HCT116 (cell line): Measurements from ENCODE around the gene CCND2. TPM values are rescaled to one million over a fixed set of nuclear protein-coding genes. Genes with fewer than 3 reads are reported as not detected.

Source experiments
- ATAC-seq: fragments of 200-7000 bp; cut with Tn5 transposase; 2 replicates; pipeline ENCODE4 v1.9.1; 2020; ENCODE audit warnings: mild to moderate bottlenecking, moderate library complexity
- BruUV-seq: library from RNA; stranded (reverse); fragments of 400-500 nt; replicated peaks from 2 replicates; lab custom pipeline; 2021; lab: Mats Ljungman, UMichigan
- CTCF ChIA-PET: fragments of 300-600 bp; sonication (Branson Sonifier 250); formaldehyde crosslinking; loops from one replicate; lab custom pipeline; 2021; ENCODE audit warnings: antibody characterized with exemption; lab: Charles Lee
- POLR2A ChIA-PET: fragments of 300-600, 350-600 bp; sonication (Branson Sonifier 250); formaldehyde crosslinking; loops from one replicate; lab custom pipeline; 2021; ENCODE audit warnings: antibody characterized with exemption; lab: Charles Lee
- RAD21 ChIA-PET, 2 experiments: fragments of 300-600 bp; sonication (Branson Sonifier 250); formaldehyde crosslinking; loops; one replicate each; lab custom pipeline; 2023; ENCODE audit warnings: low total read pairs in 2 of 2; ENCODE audit not compliant: uncharacterized antibody in 2 of 2, unreplicated experiment in 2 of 2, low non-redundant PET in 1 of 2; lab: Charles Lee
- DNase-seq: peaks from one replicate; pipeline ENCODE4 v3.0.0-alpha.2; 2010; ENCODE audit warnings: low read depth, low spot score
- H2AFZ ChIP-seq: fragments of 200-600 bp; shearing (Covaris generic), sonication (generic); 2 replicates; pipeline ENCODE4 v1.6.1; 2017; ENCODE audit warnings: low read depth, mixed run types, mixed read lengths, antibody characterized with exemption, low read length; ENCODE audit not compliant: poor library complexity, severe bottlenecking
- H3K27ac ChIP-seq: 2 replicates; pipeline ENCODE4 v1.5.1; 2012; ENCODE audit warnings: low read depth, low read length
- H3K27me3 ChIP-seq: fragments of 200-600 bp; sonication (generic); 2 replicates; pipeline ENCODE4 v1.6.1; 2016; ENCODE audit warnings: mixed run types, low read length, mixed read lengths; ENCODE audit not compliant: insufficient read depth
- H3K36me3 ChIP-seq, 2 experiments: fragments of 200-500 bp in 1 of 2; fragments of 200-600 bp in 1 of 2; sonication (Bioruptor generic) in 1 of 2; sonication (generic) in 1 of 2; 2 replicates each; pipeline versions ENCODE4 v1.5.1 to v1.6.1; 2014 to 2016; ENCODE audit warnings: low read length in 2 of 2, inconsistent platforms in 1 of 2, mixed read lengths in 1 of 2, mixed run types in 1 of 2; ENCODE audit not compliant: insufficient read depth in 2 of 2, control insufficient read depth in 1 of 2
- H3K4me1 ChIP-seq, 2 experiments: fragments of 200-600 bp in 1 of 2; sonication (generic) in 1 of 2; 2 replicates each; pipeline versions ENCODE4 v1.5.1 to v1.6.1; 2012 to 2017; ENCODE audit warnings: low read length in 2 of 2, inconsistent platforms in 1 of 2, mild to moderate bottlenecking in 1 of 2, mixed read lengths in 1 of 2, mixed run types in 1 of 2, moderate library complexity in 1 of 2; ENCODE audit not compliant: insufficient read depth in 2 of 2, control insufficient read depth in 1 of 2
- H3K4me2 ChIP-seq: fragments of 200-600 bp; sonication (generic); 2 replicates; pipeline ENCODE4 v1.6.1; 2017; ENCODE audit warnings: mixed run types, low read length, mixed read lengths
- H3K4me3 ChIP-seq, 2 experiments: fragments of 200-600 bp in 1 of 2; sonication (generic) in 1 of 2; replicated peaks in 1 of 2; 2 replicates each; pipeline ENCODE4 v1.5.1; 2011 to 2016; ENCODE audit warnings: low read length in 2 of 2, control low read depth in 1 of 2, low read depth in 1 of 2, mild to moderate bottlenecking in 1 of 2, mixed read lengths in 1 of 2, mixed run types in 1 of 2
- H3K79me2 ChIP-seq: fragments of 200-600 bp; sonication (generic); 2 replicates; pipeline ENCODE4 v1.6.1; 2017; ENCODE audit warnings: mild to moderate bottlenecking, mixed run types, low read length, moderate library complexity, mixed read lengths; ENCODE audit not compliant: insufficient read depth
- H3K9ac ChIP-seq: fragments of 200-600 bp; sonication (generic); 2 replicates; pipeline ENCODE4 v1.6.1; 2016; ENCODE audit warnings: low read length, mixed read lengths
- H3K9me2 ChIP-seq: fragments of 200-600 bp; sonication (generic), shearing (Covaris generic); 2 replicates; pipeline ENCODE4 v1.6.1; 2017; ENCODE audit warnings: mixed run types, mild to moderate bottlenecking, moderate library complexity; ENCODE audit not compliant: insufficient read depth
- H3K9me3 ChIP-seq, 2 experiments: fragments of 200-500 bp in 1 of 2; fragments of 200-600 bp in 1 of 2; sonication (Bioruptor generic) in 1 of 2; sonication (generic) in 1 of 2; 2 replicates each; pipeline ENCODE4 v1.6.1; 2014 to 2017; ENCODE audit warnings: low read length in 2 of 2, mixed read lengths in 2 of 2, inconsistent platforms in 1 of 2, low read depth in 1 of 2, mild to moderate bottlenecking in 1 of 2, mixed run types in 1 of 2, moderate library complexity in 1 of 2; ENCODE audit not compliant: control insufficient read depth in 1 of 2, insufficient read depth in 1 of 2
- H4K20me1 ChIP-seq: fragments of 200-600 bp; sonication (generic), shearing (Covaris generic); 2 replicates; pipeline ENCODE4 v1.6.1; 2017; ENCODE audit warnings: mixed run types, mild to moderate bottlenecking, moderate library complexity; ENCODE audit not compliant: insufficient read depth
- ATF3 ChIP-seq: IDR thresholded peaks from 2 replicates; pipeline ENCODE4 v1.6.1; 2012
- CBX3 ChIP-seq: IDR thresholded peaks from 2 replicates; pipeline ENCODE4 v1.6.1; 2012; ENCODE audit warnings: low read depth
- CEBPB ChIP-seq: IDR thresholded peaks from 2 replicates; pipeline ENCODE4 v1.6.1; 2012; ENCODE audit warnings: low read depth
- CTCF ChIP-seq, 3 experiments: fragments of 200-600 bp in 1 of 3; sonication (generic) in 1 of 3; IDR thresholded peaks in 2 of 3; conservative IDR thresholded peaks in 1 of 3; 2 replicates each; pipeline ENCODE4 v1.5.1; 2012 to 2017; ENCODE audit warnings: low read depth in 2 of 3, low read length in 2 of 3, antibody characterized with exemption in 1 of 3, borderline replicate concordance in 1 of 3, control low read depth in 1 of 3, mild to moderate bottlenecking in 1 of 3, mixed read lengths in 1 of 3, mixed run types in 1 of 3, moderate library complexity in 1 of 3; ENCODE audit not compliant: insufficient read depth in 1 of 3
- EGR1 ChIP-seq: IDR thresholded peaks from 2 replicates; pipeline ENCODE4 v1.6.1; 2012; ENCODE audit warnings: low read depth
- ELF1 ChIP-seq: IDR thresholded peaks from 2 replicates; pipeline ENCODE4 v1.6.1; 2012; ENCODE audit warnings: low read depth, borderline replicate concordance
- EZH2phosphoT487 ChIP-seq: fragments of 200-600 bp; IDR thresholded peaks from 2 replicates; pipeline ENCODE4 v1.6.1; 2018; ENCODE audit warnings: antibody characterized with exemption, borderline replicate concordance
- FOSL1 ChIP-seq: IDR thresholded peaks from 2 replicates; pipeline ENCODE4 v1.6.1; 2012; ENCODE audit warnings: low read depth
- JUND ChIP-seq: IDR thresholded peaks from 2 replicates; pipeline ENCODE4 v1.6.1; 2012
- MAX ChIP-seq: IDR thresholded peaks from 2 replicates; pipeline ENCODE4 v1.6.1; 2012
- POLR2A ChIP-seq: IDR thresholded peaks from 2 replicates; pipeline ENCODE4 v1.7.0; 2011; ENCODE audit warnings: borderline replicate concordance; ENCODE audit not compliant: insufficient read depth, insufficient read length; ENCODE audit errors: extremely low read depth
- POLR2AphosphoS5 ChIP-seq: IDR thresholded peaks from 2 replicates; pipeline ENCODE4 v1.6.1; 2011; ENCODE audit warnings: mild to moderate bottlenecking, low read depth, low read length, moderate library complexity
- RAD21 ChIP-seq: IDR thresholded peaks from 2 replicates; pipeline ENCODE4 v1.6.1; 2012; ENCODE audit warnings: low read depth, mild to moderate bottlenecking
- REST ChIP-seq: IDR thresholded peaks from 2 replicates; pipeline ENCODE4 v1.6.1; 2012; ENCODE audit warnings: low read depth
- SIN3A ChIP-seq: IDR thresholded peaks from 2 replicates; pipeline ENCODE4 v1.6.1; 2012; ENCODE audit warnings: low read depth
- SP1 ChIP-seq: IDR thresholded peaks from 2 replicates; pipeline ENCODE4 v1.6.1; 2012; ENCODE audit warnings: low read depth
- YY1 ChIP-seq: IDR thresholded peaks from 2 replicates; pipeline ENCODE4 v1.6.1; 2011; ENCODE audit warnings: low read length, low read depth, moderate library complexity, mild to moderate bottlenecking; ENCODE audit not compliant: insufficient replicate concordance; ENCODE audit errors: extremely low read depth
- ZFX ChIP-seq: fragments of 450-650 bp; IDR thresholded peaks from 2 replicates; pipeline ENCODE4 v1.6.1; 2017
- ZNF274 ChIP-seq: fragments of 200-500 bp; sonication (Bioruptor generic); IDR thresholded peaks from 2 replicates; pipeline ENCODE4 v1.6.1; 2014; ENCODE audit warnings: mild to moderate bottlenecking, low read depth, low read length, inconsistent platforms
- intact Hi-C: fragments of 100-400 bp; cut with micrococcal nuclease; formaldehyde crosslinking; loops from 2 replicates; pipeline ENCODE4 v1.10.0; 2022
- total RNA-seq: library from RNA; stranded (reverse); gene quantifications from one replicate; pipeline ENCODE4 v1.2.1, GENCODE V29; 2021; ENCODE audit not compliant: unreplicated experiment

Gene CCND2
- total RNA-seq, 1 experiment from 2014 or later = 1.1 TPM

GRCh38 chr12:4266990-4267389 is 6.6 kb upstream of the CCND2 start:
- H3K27me3 ChIP-seq = peaks cover 83% of the 10 kb centered on the region
- BruUV-seq = no TSS peak
- H3K79me2 ChIP-seq = no peaks in the 10 kb centered on the region
- POLR2A ChIA-PET = no interaction called here
- no peaks in the 10 kb centered on the region for H4K20me1 ChIP-seq
- H3K9me2 ChIP-seq = no peaks in the 10 kb centered on the region
- H3K36me3 ChIP-seq = no peaks in the 10 kb centered on the region
- H3K4me1 ChIP-seq = peaks cover 0 to 5% of the 10 kb centered on the region in 2 experiments; a peak in 2 of 4 replicates
- RAD21 ChIA-PET = no interaction called here
- intact Hi-C loops = no loop called here
- TF ChIP-seq ELF1 (no peak), ZFX (no peak), MAX (no peak), ZNF274 (no peak), EZH2phosphoT487 (no peak), EGR1 (no peak), CBX3 (no peak), ATF3 (no peak), SIN3A (no peak), POLR2AphosphoS5 (no peak), JUND (no peak), REST (no peak), RAD21 (no peak), CTCF (IDR thresholded peaks at IDR 0.05 in 2 of 3, conservative IDR thresholded peaks at IDR 0.05 in 1 of 3; ENCODE audit: borderline replicate concordance in 1 of 3, insufficient read depth in 1 of 3, low read depth in 2 of 3, low read length in 2 of 3) (no peak), SP1 (no peak), POLR2A (no peak), YY1 (no peak), FOSL1 (no peak), CEBPB (no peak)
- no peaks in the 10 kb centered on the region for H3K9me3 ChIP-seq
- DNase-seq (no peak), ATAC-seq (no peak)
- CTCF ChIA-PET = no interaction called here
- H3K9ac ChIP-seq = no peak overlapping the region
- no peak overlapping the region for H2AFZ ChIP-seq
- no peak overlapping the region for H3K27ac ChIP-seq
- H3K4me3 ChIP-seq = no peak overlapping the region
- H3K4me2 ChIP-seq = no peak overlapping the region
